HG02763 (cell line): ENCODE data around the gene STK33.

Source experiments
- ATAC-seq: cut with Tn5 transposase; IDR thresholded peaks from one replicate; pipeline ENCODE4 v1.9.1; 2021; ENCODE audit warnings: mild to moderate bottlenecking, moderate library complexity; ENCODE audit not compliant: unreplicated experiment

STK33 gene

DNA sequence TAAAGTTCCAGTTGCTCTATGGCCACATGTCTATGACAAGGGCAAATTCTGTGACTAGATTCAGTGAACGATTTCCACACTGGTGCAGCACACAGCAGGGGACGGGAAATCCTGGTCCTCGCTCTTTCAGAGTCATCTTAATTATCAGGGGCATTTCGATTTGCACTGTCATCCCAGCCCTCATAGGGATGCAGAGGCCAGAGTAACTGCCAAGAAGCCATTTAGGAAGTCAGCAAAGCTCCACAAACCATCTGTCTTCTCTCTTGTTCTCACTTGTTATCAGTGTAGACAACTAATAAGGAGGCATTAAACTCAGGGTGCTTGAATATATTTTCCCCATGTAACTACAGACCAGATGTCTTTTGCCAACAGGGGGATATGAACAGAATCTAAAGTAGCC, 151.7 kb downstream of the STK33 start:
- ATAC-seq, result no peak

DNA sequence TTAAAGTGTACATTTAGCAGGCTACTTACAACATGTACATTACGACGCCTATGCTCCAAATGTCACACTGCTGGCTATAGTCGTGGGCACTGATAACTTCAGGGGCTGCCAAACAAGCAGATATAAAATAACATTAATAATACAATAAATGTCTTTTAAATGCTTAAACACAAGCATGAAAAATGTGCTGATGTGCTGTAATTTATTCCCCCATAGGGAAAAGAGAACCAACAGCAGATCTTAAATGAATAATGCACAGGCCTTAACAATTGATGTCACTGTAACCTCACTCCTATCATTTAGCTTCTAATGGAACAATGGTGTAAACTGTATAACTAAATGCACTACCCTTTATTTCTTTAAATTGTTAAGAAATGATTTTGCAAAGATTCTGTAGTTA, 153.4 kb downstream of the STK33 start:
- no peak for ATAC-seq

DNA sequence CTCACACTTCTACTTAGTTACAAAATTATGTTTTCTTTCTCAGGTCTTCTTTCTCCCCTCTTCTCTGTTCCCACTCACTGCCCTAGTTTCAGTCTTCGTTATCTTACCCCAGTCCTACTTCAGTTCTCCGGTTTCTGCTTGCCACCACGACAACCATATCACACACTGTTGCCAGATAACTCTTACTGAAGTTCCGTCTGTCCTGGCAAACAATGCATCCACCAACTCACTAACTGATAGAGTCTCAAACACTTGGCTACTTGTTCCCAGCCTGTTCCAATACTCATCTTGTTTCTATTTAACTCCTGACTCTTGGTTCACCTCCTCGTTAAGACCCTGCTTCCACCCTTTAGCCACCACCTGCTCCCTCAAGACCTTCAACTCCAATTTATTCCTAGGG, 164.5 kb downstream of the STK33 start:
- ATAC-seq, result no peak

DNA sequence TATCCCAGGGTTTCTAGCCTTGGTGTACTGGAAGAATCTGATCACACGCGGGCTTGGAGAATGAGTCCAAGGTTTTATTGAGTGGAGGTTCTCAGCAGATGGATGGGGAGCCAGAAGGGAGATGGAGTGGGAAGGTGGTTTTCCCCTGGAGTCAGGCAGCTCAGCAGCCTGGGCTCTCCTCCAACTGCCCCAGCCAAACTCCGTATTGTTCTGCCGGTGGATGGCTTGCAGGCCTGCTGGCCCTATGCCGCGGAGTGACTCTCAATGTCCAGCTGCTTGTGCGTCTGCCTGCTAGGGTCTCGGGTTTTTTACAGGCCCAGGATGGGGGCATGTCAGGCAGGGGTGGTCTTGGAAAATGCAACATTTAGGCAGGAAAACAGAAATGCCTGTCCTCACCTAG, 168.0 kb downstream of the STK33 start:
- ATAC-seq, result no peak

DNA sequence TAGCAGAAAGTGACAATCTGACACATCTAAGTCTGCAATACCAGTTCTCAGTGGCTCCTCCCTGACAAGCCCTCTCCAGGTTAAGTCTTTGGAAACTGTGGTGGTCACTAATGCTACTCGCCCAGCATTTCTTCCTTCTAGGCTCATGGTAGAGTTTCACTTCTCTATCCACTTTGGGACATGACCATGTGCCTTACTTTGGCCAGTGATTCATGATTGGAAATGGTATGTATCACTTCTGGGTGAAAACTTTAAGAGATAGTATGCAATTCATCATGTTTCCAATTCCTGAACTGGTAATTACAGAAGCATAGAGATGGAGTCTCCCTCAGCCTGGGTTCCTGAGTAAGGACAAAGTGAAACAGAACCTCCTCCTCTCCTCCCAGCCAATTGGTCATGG, 178.8 kb downstream of the STK33 start:
- ATAC-seq, result no peak

DNA sequence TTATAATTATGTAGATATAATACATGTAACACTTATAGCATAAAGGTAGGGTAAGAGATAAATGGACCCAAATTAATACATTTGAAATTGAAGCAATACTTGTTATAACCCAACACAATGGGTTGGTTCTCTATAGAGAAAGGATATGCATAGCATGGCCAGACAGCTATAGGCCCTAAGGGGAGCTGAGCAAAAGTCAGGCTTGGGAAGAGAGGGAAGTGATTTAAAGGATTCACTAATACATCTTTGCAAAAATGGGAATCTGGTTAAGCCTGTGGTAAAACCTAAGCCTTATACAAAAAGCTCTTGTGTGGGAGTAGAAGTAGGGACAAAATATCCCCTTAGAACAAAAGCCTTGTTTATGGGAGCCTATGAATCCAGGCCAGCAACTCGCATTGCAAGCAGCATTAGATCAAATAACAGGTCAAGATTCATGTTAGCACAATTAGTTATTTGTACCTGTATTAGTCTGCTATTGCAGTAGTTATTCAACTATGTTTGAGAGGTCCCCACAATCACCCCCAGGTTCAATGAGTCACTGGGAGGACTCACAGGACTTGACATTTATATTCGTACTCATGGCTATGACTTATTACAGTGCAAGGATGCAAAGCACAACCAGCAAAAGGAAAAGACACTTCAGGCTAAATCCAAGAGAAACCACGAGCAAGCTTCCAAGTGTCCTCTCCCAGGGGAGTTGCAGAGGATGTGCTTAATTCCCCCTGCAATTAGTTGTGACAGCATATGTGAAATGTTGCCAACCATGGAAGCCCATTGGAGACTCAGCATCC, 185.7 kb downstream of the STK33 start:
- ATAC-seq, result no peak

DNA sequence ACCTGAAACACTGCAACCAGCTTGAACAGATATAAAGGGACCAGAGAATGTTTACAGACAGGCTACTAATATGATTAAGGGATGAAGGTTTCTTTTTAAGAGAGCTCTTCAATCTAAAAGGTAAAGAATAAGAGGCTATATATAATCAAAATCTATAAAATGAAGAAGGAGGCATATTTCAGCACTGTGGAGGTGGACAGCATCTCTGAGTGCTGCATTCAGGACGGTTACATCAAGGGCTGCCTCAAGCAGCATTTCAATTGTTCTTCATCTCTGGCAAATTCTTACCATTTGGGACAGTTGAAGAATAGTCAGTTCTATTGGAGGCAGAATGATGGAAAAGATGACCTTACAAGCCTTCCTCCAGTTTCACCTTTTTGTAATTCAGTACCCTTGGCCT, 190.7 kb downstream of the STK33 start:
- no peak for ATAC-seq

DNA sequence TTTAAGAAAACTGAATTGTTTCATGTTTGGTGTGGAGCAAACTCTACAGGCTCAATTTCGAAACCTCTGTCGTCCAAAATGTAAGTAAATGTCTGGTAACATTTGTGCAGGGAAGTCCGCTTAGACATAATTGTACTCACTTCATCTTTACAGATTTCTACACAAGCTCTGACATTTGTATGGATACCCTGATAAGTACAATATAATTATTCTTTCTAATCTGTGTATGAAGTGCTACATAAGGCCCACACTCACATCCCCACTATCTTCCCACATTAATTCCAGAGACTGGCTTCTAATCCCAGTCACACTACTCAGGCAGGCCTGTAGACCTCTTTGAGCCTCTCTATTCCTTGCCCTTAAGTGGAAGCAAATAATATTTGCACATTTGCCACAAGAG, 201.1 kb downstream of the STK33 start:
- no peak for ATAC-seq

DNA sequence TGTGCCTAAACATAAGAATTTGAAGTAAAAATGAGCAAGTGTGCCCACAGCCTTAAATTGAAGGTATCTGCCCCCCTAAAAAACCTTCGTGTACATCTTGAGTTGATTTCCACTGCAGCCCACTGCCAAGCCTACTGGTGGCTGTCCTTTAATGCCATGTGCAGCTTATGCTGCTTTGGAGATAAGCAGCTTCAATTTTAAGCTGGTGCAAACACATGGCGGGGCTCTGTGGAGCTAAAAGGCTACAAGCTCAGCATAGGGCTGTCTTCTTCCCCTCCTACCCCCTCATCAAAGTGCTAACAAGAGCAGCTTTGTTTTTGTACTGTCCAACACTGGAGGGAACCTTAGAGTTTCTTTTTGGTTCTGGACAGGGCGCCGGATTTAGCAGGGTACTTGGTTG, 201.9 kb downstream of the STK33 start:
- ATAC-seq, result no peak

DNA sequence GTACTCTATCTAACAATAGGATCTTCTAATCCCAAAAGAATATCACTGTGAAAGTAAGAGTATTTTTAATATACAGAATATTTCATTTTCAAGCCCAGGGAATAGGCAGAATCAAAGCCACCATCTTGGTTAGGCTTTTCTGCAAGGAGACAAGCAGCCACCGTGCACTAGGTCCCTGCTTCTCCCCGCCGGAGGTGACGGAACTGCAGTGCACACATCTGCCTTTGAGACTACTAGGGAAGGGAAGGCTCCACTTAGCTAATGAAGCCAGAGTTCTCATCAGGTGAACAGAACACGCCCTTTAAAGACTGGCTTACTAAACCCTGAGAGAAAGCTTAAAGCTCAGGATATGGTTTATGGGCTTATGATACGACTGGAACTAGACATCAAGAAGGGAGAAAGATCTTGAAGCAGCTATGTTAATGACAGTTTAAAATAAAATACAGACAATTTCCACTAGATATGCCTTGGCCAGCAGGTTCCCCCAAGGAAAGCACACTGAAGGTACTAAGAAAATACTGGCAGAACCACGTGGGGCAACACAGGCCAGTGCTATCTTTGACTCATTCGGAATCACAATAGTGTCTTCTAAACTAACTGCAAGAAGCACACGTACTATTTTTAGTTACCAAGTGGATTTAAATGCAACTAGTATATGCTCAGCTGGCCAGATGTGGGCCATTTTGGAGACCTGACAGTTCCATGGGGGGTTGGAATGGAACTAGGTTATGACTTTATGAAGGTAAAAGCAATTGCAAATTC, 203.0 kb downstream of the STK33 start:
- ATAC-seq, result no peak

DNA sequence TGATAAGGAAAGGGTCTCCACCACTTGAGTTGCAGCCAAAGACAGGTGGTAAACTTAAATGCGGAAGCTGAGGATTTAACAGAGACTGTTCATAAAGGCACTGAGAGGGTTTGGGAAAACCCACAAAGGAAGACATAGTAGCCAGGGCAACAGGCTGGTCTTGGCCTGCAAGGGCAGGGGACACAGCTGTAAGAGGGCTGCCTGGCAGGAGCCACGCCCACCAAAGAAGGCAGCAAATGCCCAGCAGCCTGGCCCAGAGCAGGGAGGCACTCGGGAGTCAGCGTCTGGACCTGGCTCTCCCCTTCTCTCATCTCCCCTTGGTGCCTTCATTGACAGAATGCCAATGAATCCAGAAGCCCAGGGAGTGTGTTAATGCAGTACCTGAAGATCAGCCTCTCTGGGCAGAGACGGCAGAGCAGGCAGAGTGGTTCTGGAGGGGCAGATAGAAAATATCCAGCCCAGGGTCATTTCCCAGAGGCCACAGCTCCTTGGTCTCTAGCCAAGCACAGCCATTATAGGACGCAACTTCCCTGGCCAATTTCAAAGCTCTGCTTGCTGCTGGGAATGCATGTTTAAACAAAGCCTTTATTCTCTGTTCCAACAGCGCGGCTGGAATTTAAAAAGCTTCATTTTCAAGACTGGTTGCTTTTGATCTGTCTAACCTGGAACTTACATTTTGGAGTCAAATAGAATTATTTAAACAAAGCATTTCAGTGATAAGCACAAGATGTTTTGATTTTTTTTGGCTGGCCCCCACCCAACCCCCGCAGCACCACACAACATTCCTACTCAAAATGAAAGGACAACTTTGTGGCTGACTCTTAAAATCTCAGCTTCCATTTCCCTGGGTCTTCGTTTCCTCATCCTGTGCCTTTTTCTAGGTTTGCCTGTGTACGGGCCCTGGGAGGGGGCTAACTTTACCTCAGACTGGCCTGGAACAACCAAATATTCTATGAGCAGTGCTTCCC, 204.7 kb downstream of the STK33 start:
- ATAC-seq, result no peak

DNA sequence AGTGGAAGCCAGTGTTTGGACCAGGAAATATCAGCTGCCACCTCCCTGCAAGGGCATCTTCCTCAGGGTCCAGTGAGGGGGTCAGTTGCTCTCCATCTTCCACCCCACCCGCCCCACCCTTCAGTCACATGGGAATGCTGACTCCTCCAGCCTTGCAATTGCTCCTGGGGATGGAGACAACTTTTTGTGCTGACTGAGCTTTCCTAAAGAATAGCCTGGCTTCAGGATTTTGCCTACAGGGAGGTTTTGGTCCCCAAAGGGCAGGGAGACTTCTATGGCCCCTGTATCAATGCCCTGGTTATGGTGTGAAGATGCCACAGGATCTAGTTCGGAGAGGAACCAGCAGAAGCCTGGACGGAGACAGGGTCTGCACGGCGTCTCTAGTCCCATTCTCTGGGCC, 206.3 kb downstream of the STK33 start:
- ATAC-seq, result no peak

DNA sequence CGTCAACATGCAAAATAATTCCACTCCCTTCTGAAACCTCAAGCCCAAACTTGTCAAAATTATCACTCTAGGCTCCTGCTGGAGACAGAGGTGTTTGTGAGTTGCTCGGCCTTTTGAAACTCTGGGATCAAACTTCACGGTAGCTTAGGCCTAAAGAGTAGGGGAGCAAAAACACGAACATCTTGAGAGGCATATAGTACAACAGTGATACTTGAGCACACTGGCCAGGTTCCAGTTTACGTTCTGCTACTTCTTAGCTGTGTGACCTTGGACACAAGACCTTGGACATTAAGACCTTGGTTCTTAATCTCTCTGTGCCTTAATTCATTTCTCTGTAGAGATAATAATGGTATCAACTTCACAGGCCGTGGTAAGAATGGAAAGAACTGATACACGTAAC, 206.9 kb downstream of the STK33 start:
- no peak for ATAC-seq

DNA sequence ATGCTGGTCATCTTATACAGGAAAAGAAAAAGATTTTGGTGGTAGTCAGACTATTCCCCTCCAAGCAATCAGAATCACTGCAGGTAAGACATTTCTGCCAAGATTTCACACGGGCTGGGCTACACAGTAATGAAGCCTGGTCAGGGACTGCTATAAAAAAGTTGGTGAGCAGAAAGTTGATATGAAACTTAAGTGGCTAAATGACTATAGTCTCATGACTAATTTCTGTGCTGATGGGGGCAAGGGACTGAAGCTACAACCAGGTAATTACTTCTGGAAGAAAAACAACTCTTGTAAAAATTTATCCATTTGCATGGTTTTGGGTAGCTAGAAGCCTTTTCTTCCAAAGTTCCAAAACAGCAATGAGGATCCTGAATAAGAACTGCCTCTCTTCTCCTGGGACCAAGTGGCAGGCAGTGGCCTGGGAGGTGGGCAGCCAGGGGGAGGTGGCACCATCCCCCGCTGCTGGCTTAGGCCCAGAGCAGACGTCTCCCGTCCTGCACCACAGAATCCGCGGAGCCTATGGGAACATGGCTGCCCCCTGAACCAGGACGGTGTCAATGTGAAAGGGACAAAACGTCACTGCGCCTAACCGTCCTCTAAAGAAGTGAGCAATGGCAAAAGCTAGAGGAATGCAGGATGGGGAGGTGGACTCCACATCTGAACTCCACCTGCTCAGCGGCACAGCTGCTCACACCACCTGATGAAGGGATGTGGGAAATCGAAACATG, 207.7 kb downstream of the STK33 start:
- ATAC-seq, result no peak

DNA sequence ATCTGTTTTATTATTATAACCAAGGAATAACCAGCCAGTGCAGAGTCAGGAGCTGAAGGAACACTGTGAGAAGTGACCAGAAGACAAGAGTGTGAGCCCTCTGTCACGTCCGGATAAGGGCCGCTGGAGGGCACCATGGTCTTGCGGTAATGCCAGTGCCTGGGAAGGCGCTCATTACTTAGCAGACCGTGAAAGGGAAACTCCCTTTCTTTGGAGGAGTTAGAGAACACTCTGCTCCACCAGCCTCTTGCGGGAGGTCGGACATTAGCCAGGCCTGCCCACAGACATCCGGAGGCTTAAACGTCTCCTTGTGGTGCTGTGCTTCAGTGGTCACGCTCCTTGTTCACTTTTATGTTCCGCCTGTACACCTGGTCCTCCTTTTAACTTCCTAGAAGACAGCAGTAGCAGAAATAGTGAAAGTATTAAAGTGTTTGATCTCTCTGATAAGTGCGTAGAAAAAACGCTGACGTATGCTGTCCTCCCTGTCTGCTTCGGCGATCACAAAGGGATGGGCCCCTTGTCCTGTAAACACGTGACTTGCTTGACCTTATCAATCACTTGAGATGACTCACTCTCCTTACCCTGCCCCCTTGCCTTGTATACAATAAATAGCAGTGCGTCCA, 209.7 kb downstream of the STK33 start:
- ATAC-seq, result no peak

DNA sequence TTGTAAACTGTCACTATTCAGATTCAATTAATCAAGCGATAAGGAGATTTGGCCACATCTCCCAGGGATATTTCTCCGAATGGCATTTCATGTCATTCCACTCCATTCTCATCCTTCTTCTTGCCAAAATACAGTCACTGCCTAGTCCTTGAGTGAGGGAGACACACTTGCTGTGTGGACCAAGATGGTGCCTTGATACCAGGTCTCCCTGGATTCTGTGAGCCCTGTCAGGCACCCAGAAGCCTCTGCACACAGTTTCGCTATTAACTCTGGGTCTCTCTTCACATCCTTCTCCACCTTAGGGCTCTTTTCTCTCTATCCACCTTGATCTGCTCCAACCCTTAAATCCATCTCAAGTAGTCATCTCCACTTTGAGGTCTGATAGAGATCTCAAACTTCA, 210.4 kb downstream of the STK33 start:
- ATAC-seq, result no peak

DNA sequence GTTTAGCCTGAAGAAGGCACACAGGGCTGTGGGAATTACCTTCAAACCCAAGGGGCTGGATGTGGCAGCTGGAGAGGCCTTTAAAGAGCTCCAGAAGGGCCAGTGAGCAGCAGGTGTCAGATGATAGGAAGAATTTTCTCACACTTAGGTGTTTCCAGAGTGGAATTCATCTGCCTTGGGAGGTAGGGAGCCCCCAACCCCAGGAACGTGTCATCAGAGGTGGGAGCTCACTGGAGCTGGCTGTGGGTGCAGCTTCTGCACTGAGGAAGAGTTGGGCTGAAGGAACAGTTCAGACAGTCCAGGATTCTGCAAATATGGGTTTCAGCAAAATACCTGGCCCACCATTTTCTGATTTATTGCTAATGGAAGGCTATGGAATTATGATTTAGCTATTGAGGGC, 210.8 kb downstream of the STK33 start:
- ATAC-seq, result no peak

DNA sequence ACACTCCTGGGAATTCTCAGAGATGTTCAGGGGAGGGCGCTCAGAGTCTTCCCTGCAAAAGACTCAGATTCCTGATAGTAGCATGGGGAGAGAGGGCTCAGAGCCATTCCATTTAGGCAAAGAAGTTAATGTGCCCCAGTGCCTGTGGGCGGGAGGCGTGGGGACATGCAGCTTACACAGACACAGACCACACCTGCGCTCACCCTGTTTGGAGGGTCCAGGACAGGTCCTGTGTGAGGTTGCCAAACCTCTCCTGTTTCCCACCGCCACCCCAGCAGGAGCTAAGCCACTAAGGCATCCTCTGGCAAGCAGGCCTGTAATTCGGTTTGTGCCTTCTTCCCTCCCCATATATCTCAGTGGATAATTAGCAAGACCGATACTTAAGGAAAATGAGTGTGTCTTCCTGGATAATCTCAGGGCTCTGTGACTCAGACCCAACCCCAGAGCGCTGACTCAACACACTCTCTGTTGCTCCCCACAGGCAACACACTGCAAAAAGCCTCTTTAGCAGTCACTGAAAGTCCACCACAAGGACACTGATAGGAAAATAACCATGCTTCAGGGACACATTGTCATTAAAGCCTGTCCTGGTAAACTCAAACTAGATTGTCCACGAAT, 211.5 kb downstream of the STK33 start:
- no peak for ATAC-seq

DNA sequence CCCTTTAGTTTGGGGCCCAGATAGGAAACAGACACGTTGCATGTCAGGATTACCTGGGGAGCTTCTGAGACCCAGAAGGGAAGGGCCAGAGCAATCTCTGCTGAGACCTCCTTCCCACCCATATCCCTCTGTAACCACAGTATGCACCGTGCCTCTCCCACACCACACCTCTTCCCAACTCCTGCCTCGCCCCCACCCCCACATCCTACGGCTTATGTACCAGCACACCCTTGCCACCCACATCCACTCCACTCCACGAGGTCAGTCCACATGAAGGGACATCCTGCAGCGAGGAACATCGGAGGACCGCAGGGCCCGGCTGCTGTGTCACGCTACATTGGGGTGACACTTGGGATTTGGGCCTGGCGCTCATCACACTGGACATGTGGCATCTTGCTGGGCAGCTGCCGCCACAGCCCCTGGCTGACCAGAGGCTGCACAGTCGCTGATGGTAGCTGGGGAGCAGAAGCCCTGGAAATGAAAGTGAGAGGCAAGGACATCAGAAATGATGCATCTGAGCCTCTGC, 212.1 kb downstream of the STK33 start:
- ATAC-seq, result no peak

DNA sequence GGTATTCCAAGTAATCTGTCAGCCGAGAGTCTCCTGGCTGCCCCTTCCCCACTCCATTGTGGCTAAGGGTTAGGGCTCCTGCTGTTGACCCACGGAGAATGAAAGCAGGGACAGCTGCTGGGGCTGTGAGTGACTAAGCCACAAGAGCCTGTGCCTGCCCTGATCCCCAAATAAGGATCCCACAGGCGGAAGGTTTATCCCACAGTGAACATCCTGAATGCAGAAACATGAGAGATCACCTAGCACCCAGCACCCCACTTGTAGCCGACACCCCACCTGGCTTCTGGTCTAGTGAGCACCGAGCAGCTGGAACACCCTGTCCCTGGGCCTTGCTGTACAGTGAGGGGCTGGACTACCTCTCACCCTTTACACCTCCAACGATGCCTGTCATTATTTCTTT, 212.7 kb downstream of the STK33 start:
- no peak for ATAC-seq
